Activated CD4-positive, alpha-beta T cell treated with anti-CD3 and anti-CD28 coated beads, Interleukin-2, amount 50 U/mL, for 24 hours (primary cell): ENCODE data around the gene SRGAP3.
"Not testable (repeated sequence)": the region's sequence is repeated elsewhere in the genome, so short reads cannot be mapped to it uniquely, and the experiment has no call there.

ENCODE experiments used
- DNase-seq, 2 donors: peaks; one replicate each; pipeline ENCODE4 v3.0.0-alpha.2; 2020; ENCODE audit warnings: low read depth in 1 of 2, low spot score in 1 of 2

SRGAP3 gene

GRCh38 chr3:9097495-9097894 lies 152.0 kb downstream of the SRGAP3 start:
- DNase-seq = no peak

- DNase-seq = no peak
These were observed 157.8 kb downstream of the SRGAP3 start for GRCh38 chr3:9091486-9092235.

GRCh38 chr3:9088441-9089353 lies 160.7 kb downstream of the SRGAP3 start:
- DNase-seq = no peak

GRCh38 chr3:9087831-9088413 lies 161.5 kb downstream of the SRGAP3 start:
- no peak for DNase-seq

GRCh38 chr3:9085428-9085827 lies 164.0 kb downstream of the SRGAP3 start:
- DNase-seq = not testable (repeated sequence)

- DNase-seq = no peak
These were observed 168.1 kb downstream of the SRGAP3 start for GRCh38 chr3:9081184-9081818.

GRCh38 chr3:9080163-9080562 lies 169.3 kb downstream of the SRGAP3 start:
- no peak for DNase-seq

- no peak for DNase-seq
These were observed 169.8 kb downstream of the SRGAP3 start for GRCh38 chr3:9079676-9080075.

GRCh38 chr3:9078561-9079240 lies 170.7 kb downstream of the SRGAP3 start:
- DNase-seq = no peak

GRCh38 chr3:9077029-9077428 lies 172.4 kb downstream of the SRGAP3 start:
- no peak for DNase-seq

- no peak for DNase-seq
These were observed 173.7 kb downstream of the SRGAP3 start for GRCh38 chr3:9075762-9076161.

- DNase-seq = no peak
These were observed 175.4 kb downstream of the SRGAP3 start for GRCh38 chr3:9074079-9074478.

GRCh38 chr3:9072667-9073009 lies 176.8 kb downstream of the SRGAP3 start:
- DNase-seq = no peak

GRCh38 chr3:9071936-9072666 lies 177.3 kb downstream of the SRGAP3 start:
- DNase-seq = no peak

GRCh38 chr3:9070961-9071360 lies 178.5 kb downstream of the SRGAP3 start:
- DNase-seq = no peak

- DNase-seq = no peak
These were observed 179.5 kb downstream of the SRGAP3 start for GRCh38 chr3:9069971-9070370.

- no peak for DNase-seq
These were observed 181.4 kb downstream of the SRGAP3 start for GRCh38 chr3:9068051-9068450.

- DNase-seq = peak in 1 of 2 donors; percentile 17
These were observed 182.0 kb downstream of the SRGAP3 start for GRCh38 chr3:9067352-9067975.

- no peak for DNase-seq
These were observed 182.7 kb downstream of the SRGAP3 start for GRCh38 chr3:9066775-9067174.

GRCh38 chr3:9066141-9066540 lies 183.3 kb downstream of the SRGAP3 start:
- DNase-seq = no peak
